ENCODE results near the gene EXD3.

GRCh38 chr9:137305060-137305797 is 117.7 kb downstream of the EXD3 start:
- no peak for TF ChIP-seq CTCF (IDR thresholded peaks at IDR 0.05)
- TF ChIP-seq POLR2A (IDR thresholded peaks at IDR 0.05) = no peak
